OCI-LY1 (cell line): ENCODE results near the gene DRD4.

Experiments used
- H2AFZ ChIP-seq: fragments of 200-600 bp; sonication (generic), shearing (Covaris generic); 2 replicates; pipeline ENCODE4 v1.6.0; 2014; ENCODE audit warnings: antibody characterized with exemption, mild to moderate bottlenecking, low read length
- H3F3A ChIP-seq: fragments of 200-600 bp; sonication (generic), shearing (Covaris generic); 2 replicates; pipeline ENCODE4 v1.6.0; 2014; ENCODE audit warnings: mild to moderate bottlenecking, antibody characterized with exemption, low read length, moderate library complexity; ENCODE audit not compliant: insufficient read depth
- H3K27ac ChIP-seq: fragments of 200-600 bp; sonication (generic); 2 replicates; pipeline ENCODE4 v1.5.1; 2014; ENCODE audit warnings: low read length, mixed run types, mild to moderate bottlenecking, low read depth; ENCODE audit not compliant: poor library complexity, severe bottlenecking
- H3K27me3 ChIP-seq: fragments of 200-600 bp; sonication (generic); 2 replicates; pipeline ENCODE4 v1.6.0; 2014; ENCODE audit warnings: antibody characterized with exemption, mild to moderate bottlenecking, low read length, moderate library complexity; ENCODE audit not compliant: insufficient read depth
- H3K36me3 ChIP-seq: fragments of 200-600 bp; sonication (generic); 2 replicates; pipeline ENCODE4 v1.6.1; 2014; ENCODE audit warnings: mild to moderate bottlenecking, antibody characterized with exemption, low read length, moderate library complexity, mixed read lengths; ENCODE audit not compliant: insufficient read depth
- H3K4me1 ChIP-seq: fragments of 200-600 bp; sonication (generic); 2 replicates; pipeline ENCODE4 v1.5.1; 2014; ENCODE audit warnings: mild to moderate bottlenecking, low read length, moderate library complexity; ENCODE audit not compliant: insufficient read depth, severe bottlenecking
- H3K4me2 ChIP-seq: fragments of 200-600 bp; sonication (generic), shearing (Covaris generic); 2 replicates; pipeline ENCODE4 v1.6.1; 2014; ENCODE audit warnings: low read length
- H3K4me3 ChIP-seq: fragments of 200-600 bp; sonication (generic); 2 replicates; pipeline ENCODE4 v1.5.1; 2014; ENCODE audit warnings: low read length, low read depth, mild to moderate bottlenecking, mixed read lengths; ENCODE audit not compliant: poor library complexity, severe bottlenecking
- H3K79me2 ChIP-seq: fragments of 200-600 bp; shearing (Covaris generic); 2 replicates; pipeline ENCODE4 v1.6.1; 2016; ENCODE audit warnings: mixed run types, low read length, mixed read lengths; ENCODE audit not compliant: insufficient read depth
- H3K9ac ChIP-seq: fragments of 200-600 bp; sonication (generic), shearing (Covaris generic); 2 replicates; pipeline ENCODE4 v1.6.1; 2014; ENCODE audit warnings: mild to moderate bottlenecking, low read length, mixed read lengths
- H3K9me2 ChIP-seq: fragments of 200-600 bp; sonication (generic), shearing (Covaris generic); 2 replicates; pipeline ENCODE4 v1.6.1; 2014; ENCODE audit warnings: low read depth, mild to moderate bottlenecking, low read length, mixed read lengths
- H3K9me3 ChIP-seq: fragments of 200-600 bp; shearing (Covaris generic); 2 replicates; pipeline ENCODE4 v1.6.1; 2014; ENCODE audit warnings: low read length, mixed read lengths
- H4K20me1 ChIP-seq: fragments of 200-600 bp; sonication (generic), shearing (Covaris generic); 2 replicates; pipeline ENCODE4 v1.6.0; 2016; ENCODE audit warnings: mild to moderate bottlenecking, low read length; ENCODE audit not compliant: insufficient read depth
- CTCF ChIP-seq: fragments of 200-600 bp; sonication (generic), shearing (Covaris generic); IDR thresholded peaks from 2 replicates; pipeline ENCODE4 v1.5.1; 2017; ENCODE audit warnings: mild to moderate bottlenecking, antibody characterized with exemption, low read length, moderate library complexity, mixed read lengths
- EZH2 ChIP-seq: fragments of 200-600 bp; sonication (generic), shearing (Covaris generic); IDR thresholded peaks from 2 replicates; pipeline ENCODE4 v1.8.0; 2017; ENCODE audit warnings: borderline replicate concordance, mixed run types, mild to moderate bottlenecking, antibody characterized with exemption, low read length, moderate library complexity, mixed read lengths

Gene DRD4

GRCh38 chr11:656866-657265 lies 19.8 kb downstream of the DRD4 start:
- H3K9me2 ChIP-seq = no peaks in the 10 kb centered on the region
- peaks cover 16% of the 10 kb centered on the region; the same call in 1 of the 2 replicates for H3K36me3 ChIP-seq
- no peak overlapping the region for H3K27ac ChIP-seq
- no peak overlapping the region for H2AFZ ChIP-seq
- H3F3A ChIP-seq = no peaks in the 10 kb centered on the region
- no peak overlapping the region for H3K4me2 ChIP-seq
- no peaks in the 10 kb centered on the region for H3K79me2 ChIP-seq
- no peaks in the 10 kb centered on the region for H4K20me1 ChIP-seq
- no peaks in the 10 kb centered on the region for H3K27me3 ChIP-seq
- no peak overlapping the region for H3K4me3 ChIP-seq
- H3K9me3 ChIP-seq = no peaks in the 10 kb centered on the region
- peaks cover 13% of the 10 kb centered on the region for H3K4me1 ChIP-seq
- H3K9ac ChIP-seq = no peak overlapping the region
- no peak for TF ChIP-seq EZH2
- no peak for TF ChIP-seq CTCF

- Histone ChIP-seq H3F3A (no peaks in the 10 kb centered on the region), H3K27ac (no peak overlapping the region), H4K20me1 (no peaks in the 10 kb centered on the region), H3K36me3 (peaks cover 16% of the 10 kb centered on the region; the same call in 1 of the 2 replicates), H3K9me3 (no peaks in the 10 kb centered on the region), H3K4me1 (peaks cover 13% of the 10 kb centered on the region), H3K79me2 (no peaks in the 10 kb centered on the region), H3K9me2 (no peaks in the 10 kb centered on the region), H3K4me2 (no peak overlapping the region), H3K4me3 (no peak overlapping the region), H2AFZ (no peak overlapping the region), H3K27me3 (no peaks in the 10 kb centered on the region), H3K9ac (no peak overlapping the region)
- TF ChIP-seq CTCF = no peak
- TF ChIP-seq EZH2 = no peak
These were observed 20.6 kb downstream of the DRD4 start for GRCh38 chr11:657691-658126.

- Histone ChIP-seq H3K4me2 (peak overlapping the region; percentile 25; the same call in 1 of the 2 replicates), H3K36me3 (peaks cover 9% of the 10 kb centered on the region; the same call in 1 of the 2 replicates), H3K9me2 (no peaks in the 10 kb centered on the region), H2AFZ (no peak overlapping the region), H3K9ac (no peak overlapping the region), H3K4me1 (peaks cover 13% of the 10 kb centered on the region), H3K9me3 (no peaks in the 10 kb centered on the region), H3K4me3 (no peak overlapping the region), H3K27ac (no peak overlapping the region), H3F3A (no peaks in the 10 kb centered on the region), H3K27me3 (no peaks in the 10 kb centered on the region), H4K20me1 (no peaks in the 10 kb centered on the region), H3K79me2 (no peaks in the 10 kb centered on the region)
- TF ChIP-seq CTCF = no peak
- no peak for TF ChIP-seq EZH2
These were observed 22.5 kb downstream of the DRD4 start for GRCh38 chr11:659532-660085.
